Glutamatergic neuron (in vitro differentiated cells): ENCODE measurements around the gene CXCL9. TPM values are rescaled to one million over a fixed set of nuclear protein-coding genes. Genes with fewer than 3 reads are reported as not detected.

Experiments used
- DNase-seq: peaks from one replicate; pipeline ENCODE4 v3.0.0; 2022
- H3K27ac Mint-ChIP-seq: one replicate; pipeline ENCODE4 v1.8.0; 2020; ENCODE audit warnings: mild to moderate bottlenecking, mixed read lengths, inconsistent platforms; ENCODE audit not compliant: unreplicated experiment
- H3K27me3 Mint-ChIP-seq: one replicate; pipeline ENCODE4 v1.8.0; 2020; ENCODE audit warnings: mild to moderate bottlenecking, moderate library complexity, mixed read lengths, inconsistent platforms; ENCODE audit not compliant: unreplicated experiment
- H3K36me3 Mint-ChIP-seq: one replicate; pipeline ENCODE4 v1.8.0; 2020; ENCODE audit warnings: mild to moderate bottlenecking, mixed read lengths, inconsistent platforms; ENCODE audit not compliant: unreplicated experiment
- H3K4me1 Mint-ChIP-seq: one replicate; pipeline ENCODE4 v1.8.0; 2020; ENCODE audit warnings: mild to moderate bottlenecking, low read depth, mixed read lengths, inconsistent platforms; ENCODE audit not compliant: unreplicated experiment
- H3K4me3 Mint-ChIP-seq: one replicate; pipeline ENCODE4 v1.8.0; 2020; ENCODE audit warnings: mild to moderate bottlenecking, mixed read lengths, inconsistent platforms; ENCODE audit not compliant: unreplicated experiment
- H3K9me3 Mint-ChIP-seq: one replicate; pipeline ENCODE4 v1.8.0; 2020; ENCODE audit warnings: mild to moderate bottlenecking, moderate library complexity, mixed read lengths, inconsistent platforms; ENCODE audit not compliant: unreplicated experiment
- total RNA-seq: library from RNA; stranded (reverse); fragmentation: NEBNext Ultra II Directional; extraction: Animal tissue kit (Norgen Biotek cat#: 25700); gene quantifications from one replicate; pipeline ENCODE4 v1.2.1, GENCODE V29; 2021; ENCODE audit not compliant: unreplicated experiment
- TF ChIP-seq, protein P1 (sequence below): fragments of 200-600 bp; sonication (generic); IDR thresholded peaks from one replicate; pipeline ENCODE4 v1.5.0; 2021; ENCODE audit not compliant: partially characterized antibody, unreplicated experiment

The CXCL9 gene
- total RNA-seq, 1 donor from 2014 or later, result not detected

DNA sequence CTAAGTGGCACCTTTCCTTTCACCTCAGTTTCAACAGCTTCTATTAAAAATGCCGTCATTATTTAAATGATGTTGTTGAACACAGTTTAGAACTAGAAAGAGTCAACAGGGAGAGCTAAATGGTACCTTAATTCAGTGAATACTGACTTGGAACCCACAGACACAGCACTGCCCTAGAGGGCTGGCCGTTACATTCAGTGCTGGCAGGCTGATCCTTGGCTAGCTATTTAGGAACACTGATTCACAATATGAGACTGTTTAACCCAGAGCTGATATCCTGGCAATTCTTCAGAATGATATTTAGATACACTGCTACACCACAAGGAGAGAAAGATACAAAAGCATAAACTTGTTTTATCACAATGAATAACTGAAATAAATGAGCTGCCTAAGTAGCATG lies 53.8 kb downstream of the CXCL9 start:
- Mint-ChIP-seq H3K9me3 (no peaks in the 10 kb centered on the region), H3K27me3 (no peaks in the 10 kb centered on the region), H3K4me3 (no peak overlapping the region), H3K36me3 (peaks cover 13% of the 10 kb centered on the region), H3K4me1 (no peaks in the 10 kb centered on the region), H3K27ac (no peak overlapping the region)
- no peak for DNase-seq
- TF ChIP-seq, protein P1, sequence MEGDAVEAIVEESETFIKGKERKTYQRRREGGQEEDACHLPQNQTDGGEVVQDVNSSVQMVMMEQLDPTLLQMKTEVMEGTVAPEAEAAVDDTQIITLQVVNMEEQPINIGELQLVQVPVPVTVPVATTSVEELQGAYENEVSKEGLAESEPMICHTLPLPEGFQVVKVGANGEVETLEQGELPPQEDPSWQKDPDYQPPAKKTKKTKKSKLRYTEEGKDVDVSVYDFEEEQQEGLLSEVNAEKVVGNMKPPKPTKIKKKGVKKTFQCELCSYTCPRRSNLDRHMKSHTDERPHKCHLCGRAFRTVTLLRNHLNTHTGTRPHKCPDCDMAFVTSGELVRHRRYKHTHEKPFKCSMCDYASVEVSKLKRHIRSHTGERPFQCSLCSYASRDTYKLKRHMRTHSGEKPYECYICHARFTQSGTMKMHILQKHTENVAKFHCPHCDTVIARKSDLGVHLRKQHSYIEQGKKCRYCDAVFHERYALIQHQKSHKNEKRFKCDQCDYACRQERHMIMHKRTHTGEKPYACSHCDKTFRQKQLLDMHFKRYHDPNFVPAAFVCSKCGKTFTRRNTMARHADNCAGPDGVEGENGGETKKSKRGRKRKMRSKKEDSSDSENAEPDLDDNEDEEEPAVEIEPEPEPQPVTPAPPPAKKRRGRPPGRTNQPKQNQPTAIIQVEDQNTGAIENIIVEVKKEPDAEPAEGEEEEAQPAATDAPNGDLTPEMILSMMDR, result no peak

Other genes with a start within 250 kb of the CXCL9 start
- gene PPEF2, start 105.1 kb downstream of the CXCL9 start, total RNA-seq, result not detected
- 13.7 TPM for gene NAAA, start 66.5 kb downstream of the CXCL9 start, total RNA-seq
- 30.4 TPM for gene SDAD1, start 16.6 kb downstream of the CXCL9 start, total RNA-seq
- not detected for gene CXCL10, start 16.0 kb upstream of the CXCL9 start, total RNA-seq
- not detected for gene CXCL11, start 28.6 kb upstream of the CXCL9 start, total RNA-seq
- not detected for gene ART3, start 67.2 kb upstream of the CXCL9 start, total RNA-seq
- 43.4 TPM for gene NUP54, start 140.9 kb upstream of the CXCL9 start, total RNA-seq
- gene SCARB2, start 206.3 kb upstream of the CXCL9 start, total RNA-seq, result 330 TPM
- gene FAM47E, start 244.2 kb upstream of the CXCL9 start, total RNA-seq, result 2.9 TPM